Adrenal gland (tissue), 5 donors: ENCODE results near the gene MAP1B.

Experiments
- CTCF ChIP-seq, 6 experiments: fragments of 450-650 bp in 4 of 6; fragments of 200-600 bp in 2 of 6; sonication (generic) in 1 of 6; IDR thresholded peaks; 1 replicate in 5 of 6; 2 replicates in 1 of 6; pipeline versions ENCODE4 v1.5.1 to v1.8.0; 2016 to 2021; ENCODE audit warnings: antibody characterized with exemption in 6 of 6, mild to moderate bottlenecking in 2 of 6, moderate library complexity in 1 of 6
- POLR2A ChIP-seq, 2 donors: fragments of 450-650 bp; IDR thresholded peaks; one replicate each; pipeline ENCODE4 v1.6.1; 2017; ENCODE audit warnings: antibody characterized with exemption in 2 of 2, mild to moderate bottlenecking in 2 of 2, moderate library complexity in 1 of 2
- donor health status: DM: no; HTN: no; CAD: no.

DNA sequence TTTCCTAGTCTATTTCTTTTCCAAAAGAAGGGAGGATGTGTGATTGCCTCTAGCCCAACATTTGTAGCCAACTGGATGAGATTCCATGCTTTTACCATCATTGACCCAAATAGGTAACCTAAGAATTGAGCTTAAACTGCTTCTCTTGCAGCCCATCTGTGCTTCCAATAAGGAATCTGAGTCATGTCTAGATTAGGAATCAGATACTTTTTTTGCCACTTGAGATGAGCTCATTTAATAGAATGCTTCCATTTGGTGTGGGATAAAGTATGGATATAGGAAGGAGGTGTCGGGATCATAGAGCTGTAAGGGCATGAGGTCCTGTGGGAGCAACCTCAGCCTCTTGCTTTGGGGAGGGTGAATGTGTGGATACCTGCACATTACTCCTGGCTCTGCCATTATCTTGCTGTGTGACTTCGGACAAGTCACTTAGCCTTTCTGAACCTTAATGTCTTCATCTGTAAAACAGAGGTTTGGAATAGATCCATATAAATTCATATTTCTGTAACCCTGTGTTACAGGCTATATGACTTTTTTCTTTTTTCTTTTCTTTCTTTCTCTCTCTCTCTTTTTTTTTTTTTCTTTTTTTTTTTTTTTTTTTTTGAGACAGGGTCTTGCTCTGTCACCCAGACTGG, 56.2 kb downstream of the MAP1B start:
- TF ChIP-seq CTCF (IDR thresholded peaks at IDR 0.05) (no peak), POLR2A (IDR thresholded peaks at IDR 0.05) (no peak)
